Non-pigmented ciliary epithelial cell (primary cell): Measurements from ENCODE around the gene HOXB7.

Experiments
- DNase-seq: peaks from one replicate; pipeline ENCODE4 v3.0.0-alpha.2; 2010; ENCODE audit warnings: low read depth

HOXB7 gene

DNA sequence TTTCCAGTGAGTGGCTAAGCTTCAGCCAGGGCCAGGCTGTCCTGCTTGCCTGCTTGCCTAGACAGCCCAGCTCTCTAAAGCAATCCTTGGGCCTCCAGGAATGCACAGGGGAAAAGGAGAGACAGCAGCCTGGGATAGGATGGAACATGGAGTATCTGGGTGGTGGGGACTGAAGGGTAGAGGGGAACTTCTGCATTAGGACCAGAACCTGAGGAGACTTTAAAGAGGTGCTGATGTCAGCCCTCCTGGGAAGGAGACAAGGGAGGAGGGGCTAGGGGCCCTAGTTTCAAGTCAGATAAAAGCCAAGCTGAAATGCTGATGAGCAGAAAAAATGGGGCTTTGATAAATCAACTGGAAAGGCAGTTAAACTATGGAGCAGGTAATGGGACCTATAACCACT lies 1.8 kb downstream of the HOXB7 start:
- DNase-seq = no peak

GRCh38 chr17:48608494-48608834 lies 2.4 kb downstream of the HOXB7 start:
- DNase-seq = no peak

DNA sequence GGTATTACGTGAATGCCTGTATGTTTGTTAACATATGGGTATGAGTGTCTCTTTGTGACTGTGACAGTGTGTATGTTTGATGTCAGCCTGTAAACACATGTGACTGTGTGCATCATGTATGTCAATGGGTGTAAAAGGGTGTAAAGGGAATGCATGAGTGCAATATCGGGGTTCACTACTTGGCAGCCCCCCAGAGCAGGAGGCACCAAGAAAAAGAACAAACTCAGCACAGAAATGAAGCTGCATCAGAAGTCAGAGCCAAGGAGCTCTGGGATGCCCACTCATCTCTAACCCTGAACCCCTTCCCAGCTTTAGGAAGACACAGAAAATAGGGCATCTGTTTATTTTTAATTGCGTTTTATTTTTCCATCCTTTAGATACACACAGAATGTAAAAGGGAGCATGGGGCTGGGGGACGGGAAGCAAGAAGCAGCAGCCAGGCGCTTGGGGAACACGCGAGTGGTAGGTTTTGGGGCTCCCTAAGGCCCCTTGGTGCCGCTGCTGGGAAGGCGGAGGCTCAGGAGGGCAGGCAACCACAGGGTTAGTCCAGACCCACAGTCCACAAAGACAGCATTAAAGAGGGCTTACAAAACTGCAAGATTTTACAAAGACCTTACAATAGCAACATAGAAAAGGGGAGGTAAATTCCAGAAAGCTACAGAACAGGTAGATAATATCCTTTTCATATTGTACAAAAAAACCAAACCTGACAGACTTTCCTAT lies 3.8 kb downstream of the HOXB7 start:
- no peak for DNase-seq

GRCh38 chr17:48605991-48606891 lies 4.6 kb downstream of the HOXB7 start:
- no peak for DNase-seq

GRCh38 chr17:48605409-48605919 lies 5.4 kb downstream of the HOXB7 start:
- DNase-seq = no peak

GRCh38 chr17:48604770-48605329 lies 6.0 kb downstream of the HOXB7 start, which contains the start of gene HOXB6:
TSS of gene HOXB6 (minus strand) at chr17:48604986. CDS start at chr17:48598150, 6,836 bp downstream.
- no peak for DNase-seq

- no peak for DNase-seq
Observed at GRCh38 chr17:48603959-48604769, 6.7 kb downstream of the HOXB7 start.

GRCh38 chr17:48601539-48602425 lies 9.0 kb downstream of the HOXB7 start:
- DNase-seq = no peak

GRCh38 chr17:48601207-48601538 lies 9.6 kb downstream of the HOXB7 start:
- DNase-seq = no peak

- no peak for DNase-seq
Observed at GRCh38 chr17:48600244-48601098, 10.3 kb downstream of the HOXB7 start.

DNA sequence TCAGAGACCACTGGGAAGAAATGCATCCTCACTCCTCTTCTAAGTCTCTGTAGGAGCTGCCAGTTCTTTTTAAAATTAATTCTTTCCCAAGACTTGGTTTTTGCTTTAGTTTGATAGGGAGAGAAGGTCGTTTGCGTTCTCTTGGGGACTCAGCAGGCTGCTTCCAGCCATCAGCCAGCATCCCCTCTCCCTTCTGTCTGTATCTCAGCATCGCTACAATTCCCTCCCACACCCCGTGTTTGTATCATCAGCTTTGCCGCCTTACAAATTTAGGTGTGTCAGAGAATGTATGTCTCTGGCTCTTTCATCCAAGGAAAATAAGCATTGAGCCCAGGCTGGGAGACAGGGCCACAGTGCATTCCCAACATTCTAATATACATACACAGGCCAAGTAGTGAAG lies 11.5 kb downstream of the HOXB7 start:
- DNase-seq = no peak

GRCh38 chr17:48598736-48599135 lies 12.1 kb downstream of the HOXB7 start:
- no peak for DNase-seq

DNA sequence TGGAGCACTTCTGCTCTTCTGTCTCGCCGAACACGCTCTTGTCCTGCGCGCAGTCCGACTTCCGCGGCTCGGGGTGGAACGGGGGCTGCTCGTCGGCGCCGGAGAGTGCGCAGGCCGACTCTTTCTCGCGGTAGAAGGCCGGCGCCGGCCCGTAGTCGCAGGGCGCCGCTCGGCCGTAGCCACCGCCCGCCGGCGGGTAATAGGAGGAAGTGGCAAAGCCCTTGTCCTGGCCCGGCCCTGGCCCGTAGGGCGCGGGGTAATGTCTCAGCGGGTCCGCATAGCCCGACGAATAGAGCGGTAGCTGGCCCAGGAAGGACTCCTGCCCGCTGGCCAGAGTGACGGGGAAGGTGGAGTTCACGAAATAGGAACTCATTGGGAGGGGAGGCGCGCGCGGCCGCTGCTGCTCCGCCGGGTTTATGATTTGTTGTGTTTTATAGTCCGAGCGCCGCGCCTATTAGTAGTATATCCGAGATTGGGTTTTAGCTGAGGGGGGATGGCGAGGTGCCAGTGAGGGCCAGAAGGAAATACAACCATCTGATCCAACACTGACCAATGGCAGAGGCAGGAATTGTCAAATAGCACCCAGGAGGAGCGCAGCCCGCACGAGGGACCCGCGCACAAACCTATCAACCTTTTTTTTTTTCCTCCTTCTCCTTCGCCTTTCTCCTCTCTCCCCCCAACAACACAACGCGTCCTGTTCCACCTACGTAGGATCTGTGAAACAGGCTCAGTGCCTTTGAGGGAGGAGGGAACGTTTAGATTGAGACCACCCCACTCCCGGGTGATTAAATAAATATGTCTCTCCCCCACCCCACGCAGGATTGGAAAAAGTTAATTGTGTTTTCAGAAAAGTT lies 12.8 kb downstream of the HOXB7 start:
- no peak for DNase-seq

DNA sequence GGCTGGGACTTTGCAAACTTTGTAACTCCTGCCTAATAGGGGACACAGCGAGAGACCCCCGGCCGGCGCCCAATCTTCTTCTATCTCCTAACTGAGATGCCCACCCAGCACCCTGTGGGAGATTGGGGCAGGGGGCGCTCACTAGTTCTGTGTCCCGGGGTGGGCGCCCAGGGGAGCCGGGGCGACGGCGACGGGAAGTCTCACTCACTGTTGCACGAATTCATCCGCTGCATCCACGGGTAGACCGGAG lies 13.4 kb downstream of the HOXB7 start:
- DNase-seq = no peak

DNA sequence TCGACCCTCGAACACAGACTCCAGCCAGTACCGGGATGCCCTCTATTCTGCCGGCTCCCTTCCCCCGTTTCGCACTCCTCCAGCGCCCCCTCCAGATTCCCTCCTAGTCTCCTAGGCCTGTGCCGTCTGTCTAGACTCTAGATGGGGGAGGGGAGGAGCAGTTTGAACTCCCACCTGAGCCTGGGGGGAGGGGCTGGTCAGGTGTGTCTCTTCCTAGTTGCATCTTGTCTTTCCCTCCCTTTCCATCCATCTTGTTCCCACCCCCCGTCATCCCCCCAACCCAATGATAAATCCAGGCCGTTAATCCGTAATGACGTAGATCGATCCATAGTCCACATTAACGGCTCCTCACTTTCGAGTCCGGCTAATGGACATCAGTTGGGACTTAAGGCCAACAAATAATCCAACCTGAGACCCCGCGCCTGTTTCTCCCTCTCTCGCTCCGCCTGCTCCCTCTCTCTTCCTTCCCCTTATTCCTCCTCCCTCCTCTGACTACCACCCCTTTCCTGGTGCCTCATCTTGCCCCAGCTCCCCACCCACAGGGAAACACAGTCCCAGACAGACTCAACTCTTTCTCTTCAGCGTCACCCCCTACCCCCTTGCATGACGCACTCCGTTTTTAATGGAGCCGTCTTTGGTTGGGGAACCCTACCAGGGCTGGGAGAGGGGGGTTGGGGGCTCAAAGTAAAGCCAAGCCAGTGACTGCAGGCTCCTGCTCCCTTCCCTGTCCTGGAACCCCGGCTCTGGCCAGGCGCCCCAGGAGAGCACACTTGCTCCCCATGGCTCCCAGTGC lies 13.9 kb downstream of the HOXB7 start:
- no peak for DNase-seq

DNA sequence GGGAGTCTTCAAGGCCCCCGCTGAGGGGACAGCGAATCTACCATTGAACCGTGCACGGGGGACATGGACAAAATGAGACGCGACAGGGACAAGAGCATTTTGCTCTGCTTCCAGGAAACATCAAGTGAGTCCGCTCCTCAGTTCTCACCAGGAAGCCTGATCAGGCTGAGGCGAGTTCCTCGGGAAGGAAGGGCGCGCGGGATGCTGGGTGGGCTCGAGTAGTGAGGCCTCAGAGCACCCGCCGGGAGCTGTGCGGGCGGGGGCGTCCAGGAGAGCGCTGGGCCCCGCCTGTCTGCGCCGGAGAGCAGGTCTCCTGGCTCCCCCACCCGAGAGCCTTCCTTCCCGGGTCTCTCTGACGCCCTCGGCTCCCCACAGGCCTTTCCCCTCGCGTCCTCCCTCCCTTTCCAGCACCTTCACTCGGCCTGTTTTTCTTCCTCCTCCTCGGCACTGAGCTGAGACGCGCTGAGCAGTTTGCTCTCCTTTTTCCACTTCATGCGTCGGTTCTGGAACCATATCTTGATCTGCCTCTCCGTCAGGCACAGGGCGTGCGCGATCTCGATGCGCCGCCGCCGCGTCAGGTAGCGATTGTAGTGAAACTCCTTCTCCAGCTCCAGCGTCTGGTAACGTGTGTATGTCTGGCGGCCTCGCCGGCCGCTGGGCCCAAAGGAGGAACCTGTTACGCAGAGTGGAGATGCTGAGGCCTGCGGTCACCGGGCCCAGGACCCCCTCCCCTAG lies 14.7 kb downstream of the HOXB7 start:
- DNase-seq = no peak

DNA sequence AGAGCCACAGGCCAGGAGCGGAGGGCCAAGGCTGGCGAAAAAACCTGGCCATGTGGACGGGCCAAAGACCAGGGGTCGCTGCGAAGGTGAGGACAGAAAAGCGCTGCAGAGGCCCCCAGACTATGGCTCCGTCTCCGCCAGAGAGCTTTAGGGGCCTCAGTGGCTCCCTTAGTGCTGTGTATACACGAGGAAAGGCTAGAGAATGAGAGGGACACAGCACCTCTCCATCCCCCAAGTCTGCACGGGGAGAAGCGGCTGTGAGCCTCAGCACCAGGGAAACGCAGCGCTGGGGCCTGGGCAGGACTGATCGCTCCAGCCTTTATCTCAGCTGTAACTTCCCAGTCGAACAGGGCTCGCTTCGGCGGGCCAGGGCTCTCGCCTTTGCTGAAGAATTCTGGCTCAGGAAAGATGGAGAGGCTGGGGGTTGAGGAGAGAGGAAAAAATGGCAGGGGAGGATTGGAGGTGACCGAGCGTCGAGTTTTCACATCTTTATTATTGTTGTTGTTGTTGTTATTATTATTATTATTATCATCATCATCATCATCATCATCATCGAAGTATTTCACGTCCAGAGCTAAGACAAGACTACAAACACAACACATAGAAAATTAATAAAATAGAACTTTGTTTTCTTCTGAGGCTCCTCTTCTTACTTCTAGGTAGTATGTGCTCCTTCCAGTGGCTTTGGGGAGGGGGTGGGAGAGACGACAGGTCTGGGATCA lies 15.4 kb downstream of the HOXB7 start:
- no peak for DNase-seq
